Measurements from ENCODE around the gene MDC1. TPM values are rescaled to one million over a fixed set of nuclear protein-coding genes. Genes with fewer than 3 reads are reported as not detected.

The MDC1 gene
- polyA plus RNA-seq, 1 of the 3 experiments (the other 2 are of a cell fraction): 10.4 TPM

GRCh38 chr6:30687659-30688431, 29.2 kb downstream of the MDC1 start:
- 13% methylated on average over 11 of the region's 22 CpGs for WGBS (ENCODE audit: low lambda C conversion rate)

More at GRCh38 chr6:30687659-30688431, 29.2 kb downstream of the MDC1 start:
- Histone ChIP-seq H3K79me2 (ENCODE audit: insufficient read depth) (peaks cover 76% of the 10 kb centered on the region), H3K27me3 (ENCODE audit: insufficient read depth) (no peaks in the 10 kb centered on the region), H3K27ac (ENCODE audit: low read depth in 2 of 2, low read length in 1 of 2) (peak overlapping the region; percentile 93 to 97), H3K9me2 (no peaks in the 10 kb centered on the region), H3K4me2 (peak overlapping the region; percentile 98), H2AFZ (ENCODE audit: low read depth) (peak overlapping the region; percentile 49), H3K9ac (peak overlapping the region; percentile 97), H3K36me3 (replicated peaks in 1 of 2; ENCODE audit: control insufficient read depth in 1 of 2, insufficient read depth in 2 of 2, low read length in 1 of 2) (peaks cover 0 to 7% of the 10 kb centered on the region in 2 experiments), H4K20me1 (ENCODE audit: insufficient read depth) (no peaks in the 10 kb centered on the region; the same call in 1 of the 2 replicates), H3K4me1 (ENCODE audit: control insufficient read depth in 1 of 2, insufficient read depth in 2 of 2, low read depth in 1 of 2, low read length in 1 of 2) (peaks cover 17 to 60% of the 10 kb centered on the region in 2 experiments; a peak in 2 of 4 replicates), H3K4me3 (ENCODE audit: low read depth in 2 of 2, low read length in 1 of 2) (peak overlapping the region; percentile 74 to 77), H3K9me3 (no peaks in the 10 kb centered on the region), H3F3A (replicated peaks; ENCODE audit: insufficient read depth) (peaks cover 9% of the 10 kb centered on the region)
- ChIA-PET POLR2A (interaction anchor here (0.9 to 1.9 kb wide), 6 partner anchors 29 to 73 kb away, joined by 3 to 10 read pairs (median 4); partner anchors contain the start of genes MDC1 and MRPS18B), CTCF (interaction anchor here (2.2 to 29.8 kb wide), 3 partner anchors 9 to 35 kb away, joined by 5 to 838 read pairs (median 56); partner anchors contain the start of genes FLOT1, MDC1 and TUBB)
- DNase-seq: peak; percentile 47
- no peak for TF ChIP-seq MAX (IDR thresholded peaks at IDR 0.05; ENCODE audit: low read depth)
- TF ChIP-seq ZBTB33 (IDR thresholded peaks at IDR 0.05; ENCODE audit: borderline replicate concordance, low read depth): no peak
- peak; percentile 40; the same call in 1 of the 2 replicates for TF ChIP-seq POLR2AphosphoS5 (IDR thresholded peaks at IDR 0.05; ENCODE audit: low read depth, low read length)
- TF ChIP-seq MXI1 (IDR thresholded peaks at IDR 0.05; ENCODE audit: low read depth, low read length): peak; percentile 34
- peak; percentile 27; the same call in 1 of the 2 replicates for TF ChIP-seq CTCF (IDR thresholded peaks at IDR 0.05)

Measured in SK-N-SH (cell line).